WTC11 (cell line): ENCODE measurements around the gene DOK1. TPM values are rescaled to one million over a fixed set of nuclear protein-coding genes. Genes with fewer than 3 reads are reported as not detected.

Experiments used
- ATAC-seq: fragments of 200-7000 bp; cut with Tn5 transposase; 2 replicates; pipeline ENCODE4 v1.10.0; 2021; ENCODE audit warnings: mild to moderate bottlenecking, moderate library complexity
- CTCF ChIA-PET: fragments of 300-600 bp; sonication (Branson Sonifier 250); formaldehyde crosslinking; loops from one replicate; lab custom pipeline; 2021; ENCODE audit warnings: antibody characterized with exemption; lab: Charles Lee
- POLR2A ChIA-PET: fragments of 350-600 bp; sonication (Branson Sonifier 250); formaldehyde crosslinking; loops from one replicate; lab custom pipeline; 2021; ENCODE audit warnings: antibody characterized with exemption; lab: Charles Lee
- DNase-seq: peaks from one replicate; pipeline ENCODE4 v3.0.0; 2021; ENCODE audit warnings: low spot score
- H3K27ac Mint-ChIP-seq: 2 replicates; pipeline ENCODE4 v1.8.0; 2021; ENCODE audit warnings: mixed read lengths
- H3K27me3 Mint-ChIP-seq: 2 replicates; pipeline ENCODE4 v1.8.0; 2021; ENCODE audit warnings: low read depth, mild to moderate bottlenecking, moderate library complexity, mixed read lengths
- H3K36me3 Mint-ChIP-seq: 2 replicates; pipeline ENCODE4 v1.8.0; 2021; ENCODE audit warnings: mixed read lengths
- H3K4me1 Mint-ChIP-seq: 2 replicates; pipeline ENCODE4 v1.8.0; 2022; ENCODE audit warnings: mixed read lengths
- H3K4me3 Mint-ChIP-seq: 2 replicates; pipeline ENCODE4 v1.8.0; 2021; ENCODE audit warnings: mild to moderate bottlenecking, moderate library complexity, mixed read lengths
- H3K9me3 Mint-ChIP-seq: 2 replicates; pipeline ENCODE4 v1.8.0; 2021; ENCODE audit warnings: mixed read lengths
- ATF1 ChIP-seq: sonication (generic); formaldehyde crosslinking; IDR thresholded peaks from 2 replicates; pipeline ENCODE4 v1.8.1; 2023; ENCODE audit warnings: mild to moderate bottlenecking, moderate library complexity, missing genetic modification reagents
- ATF3 ChIP-seq: sonication (generic); formaldehyde crosslinking; conservative IDR thresholded peaks from 2 replicates; pipeline ENCODE4 v1.8.1; 2022; ENCODE audit warnings: mild to moderate bottlenecking, missing genetic modification reagents
- CBFB ChIP-seq: sonication (generic); formaldehyde crosslinking; IDR thresholded peaks from 2 replicates; pipeline ENCODE4 v1.8.1; 2022; ENCODE audit warnings: mild to moderate bottlenecking, low read depth, missing genetic modification reagents
- CREB1 ChIP-seq: sonication (generic); formaldehyde crosslinking; IDR thresholded peaks from 2 replicates; pipeline ENCODE4 v1.8.0; 2023; ENCODE audit warnings: mild to moderate bottlenecking, missing genetic modification reagents
- CREM ChIP-seq: sonication (generic); formaldehyde crosslinking; IDR thresholded peaks from 2 replicates; pipeline ENCODE4 v1.8.1; 2022; ENCODE audit warnings: mild to moderate bottlenecking, missing genetic modification reagents, moderate library complexity
- E2F4 ChIP-seq: sonication (generic); formaldehyde crosslinking; IDR thresholded peaks from 2 replicates; pipeline ENCODE4 v1.8.1; 2022; ENCODE audit warnings: low read depth, mild to moderate bottlenecking, moderate library complexity, missing genetic modification reagents, borderline replicate concordance
- EMX1 ChIP-seq: fragments of 250-450 bp; sonication (Bioruptor Pico); IDR thresholded peaks from 2 replicates; pipeline ENCODE4 v1.8.0; 2021; ENCODE audit warnings: mild to moderate bottlenecking
- ETV6 ChIP-seq: sonication (generic); formaldehyde crosslinking; IDR thresholded peaks from 2 replicates; pipeline ENCODE4 v1.8.1; 2022; ENCODE audit warnings: mild to moderate bottlenecking, missing genetic modification reagents
- FOXK1 ChIP-seq: sonication (generic); formaldehyde crosslinking; IDR thresholded peaks from 2 replicates; pipeline ENCODE4 v1.8.0; 2022; ENCODE audit warnings: mild to moderate bottlenecking, moderate library complexity, missing genetic modification reagents
- GABPB1 ChIP-seq: sonication (generic); formaldehyde crosslinking; IDR thresholded peaks from 2 replicates; pipeline ENCODE4 v1.8.1; 2023; ENCODE audit warnings: mild to moderate bottlenecking, missing genetic modification reagents
- GRHL2 ChIP-seq: fragments of 250-450 bp; sonication (Bioruptor Pico); IDR thresholded peaks from 2 replicates; pipeline ENCODE4 v1.8.0; 2022; ENCODE audit warnings: mild to moderate bottlenecking, moderate library complexity; ENCODE audit not compliant: insufficient replicate concordance, severe bottlenecking
- JUN ChIP-seq: sonication (generic); formaldehyde crosslinking; IDR thresholded peaks from 2 replicates; pipeline ENCODE4 v1.8.0; 2023; ENCODE audit warnings: mild to moderate bottlenecking, missing genetic modification reagents
- MYBL2 ChIP-seq: sonication (generic); formaldehyde crosslinking; IDR thresholded peaks from 2 replicates; pipeline ENCODE4 v1.8.1; 2023; ENCODE audit warnings: mild to moderate bottlenecking, moderate library complexity, missing genetic modification reagents
- NFATC4 ChIP-seq: fragments of 250-450 bp; sonication (Bioruptor Pico); IDR thresholded peaks from 2 replicates; pipeline ENCODE4 v1.9.0; 2021; ENCODE audit warnings: mild to moderate bottlenecking
- NR1H2 ChIP-seq: sonication (generic); formaldehyde crosslinking; IDR thresholded peaks from 2 replicates; pipeline ENCODE4 v1.9.0; 2021; ENCODE audit warnings: mild to moderate bottlenecking, moderate library complexity, missing genetic modification reagents
- RELA ChIP-seq: sonication (generic); formaldehyde crosslinking; IDR thresholded peaks from 2 replicates; pipeline ENCODE4 v1.8.1; 2022; ENCODE audit warnings: missing genetic modification reagents, mild to moderate bottlenecking, borderline replicate concordance
- SMAD3 ChIP-seq: sonication (generic); formaldehyde crosslinking; IDR thresholded peaks from 2 replicates; pipeline ENCODE4 v1.8.0; 2022; ENCODE audit warnings: missing genetic modification reagents, mild to moderate bottlenecking, borderline replicate concordance
- ZNF121 ChIP-seq: sonication (generic); formaldehyde crosslinking; IDR thresholded peaks from 2 replicates; pipeline ENCODE4 v1.8.0; 2023; ENCODE audit warnings: missing genetic modification reagents
- ZNF281 ChIP-seq: sonication (generic); formaldehyde crosslinking; IDR thresholded peaks from 2 replicates; pipeline ENCODE4 v1.8.0; 2023; ENCODE audit warnings: mild to moderate bottlenecking, missing genetic modification reagents
- ZNF416 ChIP-seq: fragments of 250-450 bp; sonication (Bioruptor Pico); IDR thresholded peaks from 2 replicates; pipeline ENCODE4 v1.9.0; 2021; ENCODE audit warnings: mild to moderate bottlenecking, inconsistent platforms
- ZNF423 ChIP-seq: fragments of 250-450 bp; sonication (Bioruptor Pico); IDR thresholded peaks from 2 replicates; pipeline ENCODE4 v2.1.2; 2022; ENCODE audit warnings: mild to moderate bottlenecking, moderate library complexity
- ZNF512 ChIP-seq: sonication (generic); formaldehyde crosslinking; IDR thresholded peaks from 2 replicates; pipeline ENCODE4 v1.8.1; 2022; ENCODE audit warnings: missing genetic modification reagents, borderline replicate concordance
- ZNF671 ChIP-seq: fragments of 250-450 bp; sonication (Bioruptor Pico); IDR thresholded peaks from 2 replicates; pipeline ENCODE4 v1.8.0; 2021; ENCODE audit warnings: mild to moderate bottlenecking
- total RNA-seq: library from RNA; stranded (reverse); gene quantifications from 3 replicates; pipeline ENCODE4 v1.2.3, GENCODE V29; 2021
- TF ChIP-seq, protein P1 (sequence below): sonication (generic); formaldehyde crosslinking; IDR thresholded peaks from 2 replicates; pipeline ENCODE4 v1.8.1; 2022; ENCODE audit warnings: mild to moderate bottlenecking, missing genetic modification reagents, moderate library complexity, borderline replicate concordance
- TF ChIP-seq, protein P2 (sequence below): sonication (generic); formaldehyde crosslinking; IDR thresholded peaks from 2 replicates; pipeline ENCODE4 v1.8.1; 2023; ENCODE audit warnings: mild to moderate bottlenecking, missing genetic modification reagents
- TF ChIP-seq, protein P3 (sequence below): sonication (generic); formaldehyde crosslinking; IDR thresholded peaks from 2 replicates; pipeline ENCODE4 v1.8.0; 2023; ENCODE audit warnings: missing genetic modification reagents
- TF ChIP-seq, protein P4 (sequence below): sonication (generic); formaldehyde crosslinking; IDR thresholded peaks from 2 replicates; pipeline ENCODE4 v1.8.0; 2022; ENCODE audit warnings: mild to moderate bottlenecking, missing genetic modification reagents

The DOK1 gene
- total RNA-seq, 1 experiment from 2014 or later = 15.9 TPM

DNA sequence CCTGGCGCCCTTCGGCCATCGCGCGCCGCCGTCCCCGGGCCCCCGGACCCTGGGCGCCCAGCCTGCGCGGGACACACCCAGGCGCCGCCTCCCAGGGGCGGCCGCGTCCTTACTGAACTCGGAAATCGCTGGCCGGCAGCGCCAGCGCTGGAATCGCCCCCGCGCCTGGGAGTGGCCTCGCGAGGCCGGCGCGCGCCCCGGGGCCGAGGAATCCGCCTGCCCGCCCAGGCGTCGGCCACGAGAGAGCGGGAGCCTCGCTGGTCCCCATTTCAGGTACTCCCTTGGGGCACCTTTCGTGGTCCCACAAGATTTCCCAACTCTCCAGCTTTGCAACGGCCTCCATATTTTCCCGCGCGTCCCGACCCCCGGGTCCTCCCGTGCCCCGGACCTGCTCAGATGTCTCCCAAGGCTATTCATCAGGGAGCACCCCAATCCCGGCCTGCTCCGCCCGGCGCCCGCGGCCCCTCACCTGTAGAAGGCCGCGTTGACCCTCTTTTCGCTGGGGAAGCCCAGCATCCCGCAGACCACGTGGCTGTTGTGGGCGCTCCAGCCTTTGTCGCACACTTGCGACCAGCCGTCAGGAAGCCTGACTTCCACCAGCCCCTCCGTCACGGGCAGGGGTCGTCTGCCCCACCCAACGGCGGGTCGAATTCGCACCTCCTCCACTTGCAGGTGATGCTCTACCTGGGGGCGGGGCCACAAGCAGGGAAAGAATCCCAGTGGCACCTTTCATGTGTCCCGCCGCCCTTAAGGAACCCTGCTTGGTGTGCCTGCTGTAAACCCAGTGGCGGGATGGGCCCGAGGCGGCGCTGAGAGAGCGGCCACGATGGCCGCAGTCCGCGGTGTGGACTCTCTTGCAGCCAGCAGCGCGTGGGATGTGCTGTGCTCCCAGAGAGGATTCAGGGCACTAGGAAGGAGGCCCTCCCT, 5.4 kb upstream of the DOK1 start:
- peak; percentile 83 for DNase-seq
- CTCF ChIA-PET = interaction anchor here (0.7 to 1.3 kb wide), 4 partner anchors 27 to 66 kb away, joined by 3 to 4 read pairs (median 3); partner anchors contain the start of gene TTC31
- H3K4me1 Mint-ChIP-seq = peaks cover 30% of the 10 kb centered on the region
- peaks cover 71% of the 10 kb centered on the region for H3K27me3 Mint-ChIP-seq
- POLR2A ChIA-PET = no interaction called here
- ATAC-seq = peak; percentile 27
- peak overlapping the region; percentile 76 for H3K4me3 Mint-ChIP-seq
- peaks cover 2% of the 10 kb centered on the region; the same call in 1 of the 2 replicates for H3K36me3 Mint-ChIP-seq
- H3K9me3 Mint-ChIP-seq = no peaks in the 10 kb centered on the region
- H3K27ac Mint-ChIP-seq = no peak overlapping the region
- TF ChIP-seq ZNF121 (CRISPR knock-in tag) (no peak), ATF3 (CRISPR knock-in tag) (no peak), MYBL2 (CRISPR knock-in tag) (no peak), FOXK1 (peak; percentile 74; the same call in 1 of the 2 replicates), ETV6 (CRISPR knock-in tag) (peak; percentile 79), CBFB (CRISPR knock-in tag) (no peak), ZNF423 (CRISPR knock-in tag) (no peak), NFATC4 (CRISPR knock-in tag) (no peak), ZNF512 (CRISPR knock-in tag) (no peak), JUN (CRISPR knock-in tag) (no peak), ATF1 (CRISPR knock-in tag) (no peak), SMAD3 (CRISPR knock-in tag) (no peak), CREB1 (CRISPR knock-in tag) (no peak), ZNF671 (CRISPR knock-in tag) (no peak), GABPB1 (no peak; the same call in 1 of the 2 replicates), ZNF416 (0 out of 2 replicates have a peak, but pooled peaks have one; percentile 17), GRHL2 (CRISPR knock-in tag) (no peak), CREM (CRISPR knock-in tag) (peak; percentile 16; the same call in 1 of the 2 replicates), E2F4 (no peak), ZNF281 (CRISPR knock-in tag) (peak; percentile 31; the same call in 1 of the 2 replicates), EMX1 (no peak), NR1H2 (CRISPR knock-in tag) (no peak), RELA (CRISPR knock-in tag) (no peak)
- TF ChIP-seq, protein P1, sequence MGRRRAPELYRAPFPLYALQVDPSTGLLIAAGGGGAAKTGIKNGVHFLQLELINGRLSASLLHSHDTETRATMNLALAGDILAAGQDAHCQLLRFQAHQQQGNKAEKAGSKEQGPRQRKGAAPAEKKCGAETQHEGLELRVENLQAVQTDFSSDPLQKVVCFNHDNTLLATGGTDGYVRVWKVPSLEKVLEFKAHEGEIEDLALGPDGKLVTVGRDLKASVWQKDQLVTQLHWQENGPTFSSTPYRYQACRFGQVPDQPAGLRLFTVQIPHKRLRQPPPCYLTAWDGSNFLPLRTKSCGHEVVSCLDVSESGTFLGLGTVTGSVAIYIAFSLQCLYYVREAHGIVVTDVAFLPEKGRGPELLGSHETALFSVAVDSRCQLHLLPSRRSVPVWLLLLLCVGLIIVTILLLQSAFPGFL (CRISPR knock-in tag) = no peak
- TF ChIP-seq, protein P2, sequence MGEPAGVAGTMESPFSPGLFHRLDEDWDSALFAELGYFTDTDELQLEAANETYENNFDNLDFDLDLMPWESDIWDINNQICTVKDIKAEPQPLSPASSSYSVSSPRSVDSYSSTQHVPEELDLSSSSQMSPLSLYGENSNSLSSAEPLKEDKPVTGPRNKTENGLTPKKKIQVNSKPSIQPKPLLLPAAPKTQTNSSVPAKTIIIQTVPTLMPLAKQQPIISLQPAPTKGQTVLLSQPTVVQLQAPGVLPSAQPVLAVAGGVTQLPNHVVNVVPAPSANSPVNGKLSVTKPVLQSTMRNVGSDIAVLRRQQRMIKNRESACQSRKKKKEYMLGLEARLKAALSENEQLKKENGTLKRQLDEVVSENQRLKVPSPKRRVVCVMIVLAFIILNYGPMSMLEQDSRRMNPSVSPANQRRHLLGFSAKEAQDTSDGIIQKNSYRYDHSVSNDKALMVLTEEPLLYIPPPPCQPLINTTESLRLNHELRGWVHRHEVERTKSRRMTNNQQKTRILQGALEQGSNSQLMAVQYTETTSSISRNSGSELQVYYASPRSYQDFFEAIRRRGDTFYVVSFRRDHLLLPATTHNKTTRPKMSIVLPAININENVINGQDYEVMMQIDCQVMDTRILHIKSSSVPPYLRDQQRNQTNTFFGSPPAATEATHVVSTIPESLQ = no peak
- TF ChIP-seq, protein P3, sequence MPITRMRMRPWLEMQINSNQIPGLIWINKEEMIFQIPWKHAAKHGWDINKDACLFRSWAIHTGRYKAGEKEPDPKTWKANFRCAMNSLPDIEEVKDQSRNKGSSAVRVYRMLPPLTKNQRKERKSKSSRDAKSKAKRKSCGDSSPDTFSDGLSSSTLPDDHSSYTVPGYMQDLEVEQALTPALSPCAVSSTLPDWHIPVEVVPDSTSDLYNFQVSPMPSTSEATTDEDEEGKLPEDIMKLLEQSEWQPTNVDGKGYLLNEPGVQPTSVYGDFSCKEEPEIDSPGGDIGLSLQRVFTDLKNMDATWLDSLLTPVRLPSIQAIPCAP (CRISPR knock-in tag) = no peak
- TF ChIP-seq, protein P4, sequence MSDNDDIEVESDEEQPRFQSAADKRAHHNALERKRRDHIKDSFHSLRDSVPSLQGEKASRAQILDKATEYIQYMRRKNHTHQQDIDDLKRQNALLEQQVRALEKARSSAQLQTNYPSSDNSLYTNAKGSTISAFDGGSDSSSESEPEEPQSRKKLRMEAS (CRISPR knock-in tag) = peak; percentile 97
